CD4-positive, alpha-beta T cell (primary cell): ENCODE measurements around the gene ADCY5. TPM values are rescaled to one million over a fixed set of nuclear protein-coding genes. Genes with fewer than 3 reads are reported as not detected.

ENCODE experiments used
- ATAC-seq: fragments of 200-7000 bp; cut with Tn5 transposase; one replicate; pipeline ENCODE4 v1.10.0; 2022; ENCODE audit warnings: mild to moderate bottlenecking; ENCODE audit not compliant: poor library complexity
- CTCF ChIA-PET: fragments of 350-600 bp; sonication (Branson Sonifier 250); formaldehyde crosslinking; loops from one replicate; lab custom pipeline; 2021; ENCODE audit warnings: antibody characterized with exemption, inconsistent platforms; lab: Charles Lee
- POLR2A ChIA-PET: fragments of 350-600 bp; sonication (Branson Sonifier 250); formaldehyde crosslinking; loops from one replicate; lab custom pipeline; 2021; ENCODE audit warnings: antibody characterized with exemption, inconsistent platforms; lab: Charles Lee
- DNase-seq, 14 experiments: peaks; one replicate each; pipeline ENCODE4 v3.0.0-alpha.2; 2013 to 2020; ENCODE audit warnings: mixed read lengths in 2 of 14
- H3K27ac ChIP-seq, 2 donors: one replicate each; pipeline versions ENCODE4 v1.5.1 to v1.7.0; 2013; ENCODE audit warnings: low read length in 2 of 2, low read depth in 1 of 2, mild to moderate bottlenecking in 1 of 2
- H3K27me3 ChIP-seq, 2 experiments: 1 replicate in 1 of 2; 2 replicates in 1 of 2; pipeline versions ENCODE4 v1.6.1 to v1.7.0; 2013; ENCODE audit warnings: low read length in 2 of 2, control low read depth in 1 of 2, mild to moderate bottlenecking in 1 of 2, moderate library complexity in 1 of 2; ENCODE audit not compliant: insufficient read depth in 2 of 2, control insufficient read depth in 1 of 2
- H3K36me3 ChIP-seq: one replicate; pipeline ENCODE4 v1.6.1; 2013; ENCODE audit warnings: low read length, control low read depth; ENCODE audit not compliant: insufficient read depth
- H3K4me1 ChIP-seq: one replicate; pipeline ENCODE4 v1.6.1; 2013; ENCODE audit warnings: low read length, control low read depth; ENCODE audit not compliant: insufficient read depth
- H3K4me3 ChIP-seq: one replicate; pipeline ENCODE4 v1.5.1; 2013; ENCODE audit warnings: mild to moderate bottlenecking, low read length, moderate library complexity
- H3K9me3 ChIP-seq, 2 experiments: 1 replicate in 1 of 2; 2 replicates in 1 of 2; pipeline versions ENCODE4 v1.6.1 to v1.7.0; 2013; ENCODE audit warnings: low read length in 2 of 2, mild to moderate bottlenecking in 2 of 2, control low read depth in 1 of 2, moderate library complexity in 1 of 2; ENCODE audit not compliant: control insufficient read depth in 1 of 2, insufficient read depth in 1 of 2
- H3K27ac Mint-ChIP-seq: one replicate; pipeline ENCODE4 v1.8.0; 2020; ENCODE audit warnings: mixed read lengths
- H3K27me3 Mint-ChIP-seq: one replicate; pipeline ENCODE4 v1.8.0; 2021; ENCODE audit warnings: mixed read lengths
- H3K36me3 Mint-ChIP-seq: one replicate; pipeline ENCODE4 v1.8.0; 2021; ENCODE audit warnings: low read depth, mixed read lengths
- H3K4me1 Mint-ChIP-seq: one replicate; pipeline ENCODE4 v1.8.0; 2021; ENCODE audit warnings: low read depth, mixed read lengths
- H3K4me3 Mint-ChIP-seq: one replicate; pipeline ENCODE4 v1.8.0; 2020; ENCODE audit warnings: mild to moderate bottlenecking, mixed read lengths
- H3K9me3 Mint-ChIP-seq: one replicate; pipeline ENCODE4 v1.8.0; 2020; ENCODE audit warnings: mixed read lengths
- intact Hi-C, 2 experiments: fragments of 100-400 bp; cut with DNase I in 1 of 2; cut with micrococcal nuclease in 1 of 2; formaldehyde crosslinking; loops; one replicate each; pipeline versions ENCODE4 v1.15.1 to v1.9.0; 2023 to 2025; cut with DNase I, micrococcal nuclease
- total RNA-seq, 174 experiments: library from RNA in 2 of 174; stranded (reverse) in 2 of 174; gene quantifications; one replicate each; pipeline ENCODE4 v1.2.3 and lab custom pipeline; 2021 to 2026
- TF ChIP-seq, protein P1 (sequence below): fragments of 200-600 bp; IDR thresholded peaks from one replicate; pipeline ENCODE4 v1.8.0; 2022; ENCODE audit warnings: antibody characterized with exemption, mild to moderate bottlenecking

Gene ADCY5
- total RNA-seq, 2 experiments from 2014 or later: not detected

GRCh38 chr3:123420416-123420968 is 28.4 kb downstream of the ADCY5 start:
- DNase-seq (no peak), ATAC-seq (no peak)
- ChIA-PET POLR2A (no interaction called here), CTCF (no interaction called here)
- H3K4me3 Mint-ChIP-seq: no peak overlapping the region
- H3K36me3 ChIP-seq: no peaks in the 10 kb centered on the region
- no peaks in the 10 kb centered on the region for H3K27me3 ChIP-seq
- H3K9me3 ChIP-seq: no peaks in the 10 kb centered on the region
- H3K9me3 Mint-ChIP-seq: no peaks in the 10 kb centered on the region
- intact Hi-C loops: no loop called here
- H3K27ac Mint-ChIP-seq: no peak overlapping the region
- TF ChIP-seq, protein P1, sequence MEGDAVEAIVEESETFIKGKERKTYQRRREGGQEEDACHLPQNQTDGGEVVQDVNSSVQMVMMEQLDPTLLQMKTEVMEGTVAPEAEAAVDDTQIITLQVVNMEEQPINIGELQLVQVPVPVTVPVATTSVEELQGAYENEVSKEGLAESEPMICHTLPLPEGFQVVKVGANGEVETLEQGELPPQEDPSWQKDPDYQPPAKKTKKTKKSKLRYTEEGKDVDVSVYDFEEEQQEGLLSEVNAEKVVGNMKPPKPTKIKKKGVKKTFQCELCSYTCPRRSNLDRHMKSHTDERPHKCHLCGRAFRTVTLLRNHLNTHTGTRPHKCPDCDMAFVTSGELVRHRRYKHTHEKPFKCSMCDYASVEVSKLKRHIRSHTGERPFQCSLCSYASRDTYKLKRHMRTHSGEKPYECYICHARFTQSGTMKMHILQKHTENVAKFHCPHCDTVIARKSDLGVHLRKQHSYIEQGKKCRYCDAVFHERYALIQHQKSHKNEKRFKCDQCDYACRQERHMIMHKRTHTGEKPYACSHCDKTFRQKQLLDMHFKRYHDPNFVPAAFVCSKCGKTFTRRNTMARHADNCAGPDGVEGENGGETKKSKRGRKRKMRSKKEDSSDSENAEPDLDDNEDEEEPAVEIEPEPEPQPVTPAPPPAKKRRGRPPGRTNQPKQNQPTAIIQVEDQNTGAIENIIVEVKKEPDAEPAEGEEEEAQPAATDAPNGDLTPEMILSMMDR: no peak
- peaks cover 3% of the 10 kb centered on the region for H3K27me3 Mint-ChIP-seq
- H3K4me1 ChIP-seq: no peaks in the 10 kb centered on the region
- H3K36me3 Mint-ChIP-seq: no peaks in the 10 kb centered on the region
- no peak overlapping the region for H3K27ac ChIP-seq
- no peaks in the 10 kb centered on the region for H3K4me1 Mint-ChIP-seq
- H3K4me3 ChIP-seq: no peak overlapping the region

DNA sequence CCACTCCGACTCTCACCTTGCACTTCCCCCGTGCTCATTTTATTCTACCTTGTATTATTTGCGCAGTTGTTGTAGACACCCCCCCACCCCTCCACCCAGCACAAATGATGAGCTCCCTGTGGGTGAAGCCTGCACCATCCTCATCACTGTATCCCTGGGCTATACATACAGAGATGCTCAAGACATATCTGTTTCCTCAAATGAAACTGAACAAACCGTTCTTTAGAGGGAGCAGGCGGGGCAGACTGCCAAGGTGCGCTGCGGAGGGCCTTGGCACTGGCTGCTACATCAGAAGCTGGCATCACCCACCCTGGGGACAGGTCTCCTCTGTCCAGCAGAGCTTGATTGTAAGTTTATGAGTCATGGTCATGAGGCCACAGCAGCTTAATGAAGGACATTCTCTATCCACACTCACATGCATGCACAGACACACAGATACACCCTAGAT is 29.0 kb downstream of the ADCY5 start:
- ChIA-PET CTCF (no interaction called here), POLR2A (no interaction called here)
- peaks cover 3% of the 10 kb centered on the region for H3K27me3 Mint-ChIP-seq
- Histone ChIP-seq H3K36me3 (no peaks in the 10 kb centered on the region), H3K4me3 (no peak overlapping the region), H3K9me3 (no peaks in the 10 kb centered on the region), H3K27me3 (no peaks in the 10 kb centered on the region), H3K27ac (no peak overlapping the region), H3K4me1 (no peaks in the 10 kb centered on the region)
- ATAC-seq: no peak
- intact Hi-C loops: no loop called here
- no peak for DNase-seq
- no peak overlapping the region for H3K27ac Mint-ChIP-seq
- TF ChIP-seq, protein P1: no peak
- H3K4me1 Mint-ChIP-seq: no peaks in the 10 kb centered on the region
- H3K36me3 Mint-ChIP-seq: no peaks in the 10 kb centered on the region
- no peak overlapping the region for H3K4me3 Mint-ChIP-seq
- H3K9me3 Mint-ChIP-seq: no peaks in the 10 kb centered on the region

GRCh38 chr3:123419181-123419849 is 29.6 kb downstream of the ADCY5 start:
- H3K9me3 Mint-ChIP-seq: no peaks in the 10 kb centered on the region
- H3K27ac Mint-ChIP-seq: no peak overlapping the region
- no peak overlapping the region for H3K27ac ChIP-seq
- H3K36me3 Mint-ChIP-seq: no peaks in the 10 kb centered on the region
- H3K4me3 Mint-ChIP-seq: no peak overlapping the region
- peaks cover 3% of the 10 kb centered on the region for H3K27me3 Mint-ChIP-seq
- TF ChIP-seq, protein P1: no peak
- H3K9me3 ChIP-seq: no peaks in the 10 kb centered on the region
- H3K4me3 ChIP-seq: no peak overlapping the region
- DNase-seq: no peak
- H3K4me1 ChIP-seq: no peaks in the 10 kb centered on the region
- CTCF ChIA-PET: no interaction called here
- no peaks in the 10 kb centered on the region for H3K27me3 ChIP-seq
- H3K36me3 ChIP-seq: no peaks in the 10 kb centered on the region
- no peaks in the 10 kb centered on the region for H3K4me1 Mint-ChIP-seq
- no peak for ATAC-seq
- intact Hi-C loops: no loop called here
- POLR2A ChIA-PET: no interaction called here
